ENCODE results near the gene VPS35. TPM values are rescaled to one million over a fixed set of nuclear protein-coding genes. Genes with fewer than 3 reads are reported as not detected.

Gene VPS35
- total and polyA plus RNA-seq, 10 of the 15 experiments (the other 5 are each of a cell fraction or from before 2014, with no cell fraction given) = 28.5 to 125 (median 60.6) TPM

GRCh38 chr16:46658925-46659324, 30.1 kb downstream of the VPS35 start (continued):
- peak; percentile 95 for TF ChIP-seq EED (IDR thresholded peaks at IDR 0.05; ENCODE audit: low read depth)
- TF ChIP-seq IKZF2 (IDR thresholded peaks at IDR 0.05) = peak; percentile 70 to 77
- no peak for TF ChIP-seq HCFC1 (IDR thresholded peaks at IDR 0.05; ENCODE audit: low read length)
- TF ChIP-seq RELB (IDR thresholded peaks at IDR 0.05; ENCODE audit: low read depth) = peak; percentile 34; the same call in 1 of the 2 replicates
- 0 out of 2 replicates have a peak, but pooled peaks have one; percentile 47 for TF ChIP-seq NR2F1 (conservative IDR thresholded peaks at IDR 0.05)
- TF ChIP-seq NFIC (IDR thresholded peaks at IDR 0.05; ENCODE audit: low read depth, low read length) = peak; percentile 78
- TF ChIP-seq ZNF687 (IDR thresholded peaks at IDR 0.05) = 0 out of 2 replicates have a peak, but pooled peaks have one; percentile 14
- TF ChIP-seq TBL1XR1 (IDR thresholded peaks at IDR 0.05; ENCODE audit: low read depth, low read length) = peak; percentile 58; the same call in 1 of the 2 replicates
- TF ChIP-seq GATAD2B (conservative IDR thresholded peaks at IDR 0.05; ENCODE audit: low read depth) = 0 out of 2 replicates have a peak, but pooled peaks have one; percentile 30
- 0 out of 2 replicates have a peak, but pooled peaks have one; percentile 28 for TF ChIP-seq FOXM1 (IDR thresholded peaks at IDR 0.05; ENCODE audit: low read depth, low read length)
- no peak for TF ChIP-seq ZBTB4 (CRISPR knock-in tag; IDR thresholded peaks at IDR 0.05)
- TF ChIP-seq FOS (IDR thresholded peaks at IDR 0.05; ENCODE audit: borderline replicate concordance, extremely low read depth, insufficient read length) = no peak
- TF ChIP-seq RUNX3 (IDR thresholded peaks at IDR 0.05; ENCODE audit: low read length) = peak; percentile 91
- TF ChIP-seq EZH2 (IDR thresholded peaks at IDR 0.05; ENCODE audit: borderline replicate concordance, control insufficient read depth, low read depth, low read length) = no peak
- 0 out of 2 replicates have a peak, but pooled peaks have one; percentile 57 for TF ChIP-seq PML (IDR thresholded peaks at IDR 0.05; ENCODE audit: low read length)
- peak; percentile 82 for TF ChIP-seq IKZF1 (conservative IDR thresholded peaks at IDR 0.05)
- TF ChIP-seq SKIL (IDR thresholded peaks at IDR 0.05; ENCODE audit: low read depth, poor library complexity, severe bottlenecking) = peak; percentile 27
- TF ChIP-seq PAX5 (IDR thresholded peaks at IDR 0.05; ENCODE audit: borderline replicate concordance, low read depth, low read length) = peak; percentile 29; the same call in 1 of the 2 replicates
- no peak for TF ChIP-seq NR2C1 (IDR thresholded peaks at IDR 0.05)
- peak; percentile 46; the same call in 1 of the 2 replicates for TF ChIP-seq CREM (IDR thresholded peaks at IDR 0.05; ENCODE audit: low read depth)

Measured in GM12878 (cell line).